ENCODE data around the gene TM9SF2. TPM values are rescaled to one million over a fixed set of nuclear protein-coding genes. Genes with fewer than 3 reads are reported as not detected.

TM9SF2 gene
- total and polyA plus RNA-seq, 9 of the 15 experiments (the other 6 are each of a cell fraction or from before 2014, with no cell fraction given): 23.3 to 83.2 (median 55.1) TPM

DNA sequence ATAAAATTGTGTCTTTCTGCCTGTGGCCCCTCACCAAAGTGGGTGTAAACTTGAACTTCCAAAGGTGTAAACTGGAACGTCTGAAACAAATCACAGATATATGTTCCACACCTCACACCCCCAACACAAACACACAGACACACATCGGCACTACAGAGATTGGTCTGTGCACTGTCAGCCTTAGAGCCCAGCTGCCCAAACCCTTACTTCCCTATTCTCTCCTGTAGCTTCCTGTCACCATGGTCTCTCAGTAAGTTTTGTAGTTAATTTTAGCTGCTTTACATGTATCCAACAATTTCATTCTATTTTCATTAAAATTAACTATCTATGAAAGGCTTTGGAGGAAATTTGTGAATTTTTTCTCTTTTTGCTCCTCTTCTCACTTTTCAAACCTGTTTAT lies 5.4 kb downstream of the TM9SF2 start (continued):
- TF ChIP-seq ZNF354B (CRISPR knock-in tag; IDR thresholded peaks at IDR 0.05) (no peak), SMARCA5 (IDR thresholded peaks at IDR 0.05) (no peak), EHMT2 (IDR thresholded peaks at IDR 0.05) (no peak), CREM (IDR thresholded peaks at IDR 0.05; ENCODE audit: low read depth) (no peak), GTF2A2 (tag; IDR thresholded peaks at IDR 0.05) (no peak), ZNF77 (CRISPR knock-in tag; IDR thresholded peaks at IDR 0.05) (no peak), RBM39 (optimal IDR thresholded peaks at IDR 0.05; ENCODE audit: low read depth, low read length) (no peak), TAL1 (IDR thresholded peaks at IDR 0.05) (no peak)
- TF ChIP-seq, protein P1, sequence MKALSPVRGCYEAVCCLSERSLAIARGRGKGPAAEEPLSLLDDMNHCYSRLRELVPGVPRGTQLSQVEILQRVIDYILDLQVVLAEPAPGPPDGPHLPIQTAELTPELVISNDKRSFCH (CRISPR knock-in tag; IDR thresholded peaks at IDR 0.05): no peak
- TF ChIP-seq, protein P1 (tag; IDR thresholded peaks at IDR 0.05): no peak

- H3K4me1 ChIP-seq (replicated peaks in 1 of 2; ENCODE audit: control insufficient read depth in 2 of 2, insufficient read depth in 2 of 2, low read length in 2 of 2): peaks cover 4 to 5% of the 10 kb centered on the region in 2 experiments; a peak in 3 of 5 replicates
- no peak for DNase-seq (ENCODE audit: extremely low read depth in 1 of 4, low spot score in 3 of 4)
- no peak for ATAC-seq
- BruUV-seq (replicated peaks): no TSS peak
- no peaks in the 10 kb centered on the region; the same call in 1 of the 2 replicates for H4K20me1 ChIP-seq (replicated peaks; ENCODE audit: control insufficient read depth, insufficient read depth, low read length)
- H3K36me3 ChIP-seq (ENCODE audit: control insufficient read depth, insufficient read depth, low read length): peaks cover 46% of the 10 kb centered on the region; the same call in 2 of the 3 replicates
- peaks cover 99% of the 10 kb centered on the region for H3K79me2 ChIP-seq (ENCODE audit: control insufficient read depth, insufficient read depth, low read length)
- no peak overlapping the region for H3K4me2 ChIP-seq (ENCODE audit: insufficient read depth, low read length)
- FAIRE-seq: no peak
- ChIA-PET POLR2A (interaction anchor here (1.1 kb wide), 1 partner anchor 10 kb away, joined by 3 read pairs; no protein-coding TSS in a partner anchor), CTCF (ENCODE audit: low intra/inter-chr PET ratio) (no interaction called here)
- H3K9ac ChIP-seq (ENCODE audit: insufficient read depth in 1 of 2, low read depth in 2 of 2, low read length in 2 of 2): no peak overlapping the region
- H3K27ac ChIP-seq (ENCODE audit: extremely low read depth, low read depth, low read length): no peak overlapping the region
- peaks cover 10% of the 10 kb centered on the region for H3K9me3 ChIP-seq (replicated peaks; ENCODE audit: control insufficient read depth, insufficient read depth, low read depth, low read length)
- no peak overlapping the region for H2AFZ ChIP-seq (ENCODE audit: low read depth, low read length)
- no peaks in the 10 kb centered on the region for H3K27me3 ChIP-seq (ENCODE audit: control insufficient read depth in 2 of 2, insufficient read depth in 2 of 2, low read length in 2 of 2)
- H3K9me1 ChIP-seq (ENCODE audit: control insufficient read depth, insufficient read depth, low read length): no peaks in the 10 kb centered on the region
- H3K4me3 ChIP-seq: no peak overlapping the region
- intact Hi-C loops (cut with micrococcal nuclease): no loop called here
- WGBS (ENCODE audit: insufficient coverage, low coverage, missing lambda C conversion rate): 97% methylated on average over 3 of the region's 3 CpGs
- in situ Hi-C loops (cut with MboI): no loop called here
- TF ChIP-seq DIDO1 (tag; IDR thresholded peaks at IDR 0.05; ENCODE audit: low read depth): no peak
- TF ChIP-seq, protein P2, sequence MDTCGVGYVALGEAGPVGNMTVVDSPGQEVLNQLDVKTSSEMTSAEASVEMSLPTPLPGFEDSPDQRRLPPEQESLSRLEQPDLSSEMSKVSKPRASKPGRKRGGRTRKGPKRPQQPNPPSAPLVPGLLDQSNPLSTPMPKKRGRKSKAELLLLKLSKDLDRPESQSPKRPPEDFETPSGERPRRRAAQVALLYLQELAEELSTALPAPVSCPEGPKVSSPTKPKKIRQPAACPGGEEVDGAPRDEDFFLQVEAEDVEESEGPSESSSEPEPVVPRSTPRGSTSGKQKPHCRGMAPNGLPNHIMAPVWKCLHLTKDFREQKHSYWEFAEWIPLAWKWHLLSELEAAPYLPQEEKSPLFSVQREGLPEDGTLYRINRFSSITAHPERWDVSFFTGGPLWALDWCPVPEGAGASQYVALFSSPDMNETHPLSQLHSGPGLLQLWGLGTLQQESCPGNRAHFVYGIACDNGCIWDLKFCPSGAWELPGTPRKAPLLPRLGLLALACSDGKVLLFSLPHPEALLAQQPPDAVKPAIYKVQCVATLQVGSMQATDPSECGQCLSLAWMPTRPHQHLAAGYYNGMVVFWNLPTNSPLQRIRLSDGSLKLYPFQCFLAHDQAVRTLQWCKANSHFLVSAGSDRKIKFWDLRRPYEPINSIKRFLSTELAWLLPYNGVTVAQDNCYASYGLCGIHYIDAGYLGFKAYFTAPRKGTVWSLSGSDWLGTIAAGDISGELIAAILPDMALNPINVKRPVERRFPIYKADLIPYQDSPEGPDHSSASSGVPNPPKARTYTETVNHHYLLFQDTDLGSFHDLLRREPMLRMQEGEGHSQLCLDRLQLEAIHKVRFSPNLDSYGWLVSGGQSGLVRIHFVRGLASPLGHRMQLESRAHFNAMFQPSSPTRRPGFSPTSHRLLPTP (IDR thresholded peaks at IDR 0.05; ENCODE audit: borderline replicate concordance, extremely low read depth, insufficient read length): no peak
- TF ChIP-seq SMARCA4 (IDR thresholded peaks at IDR 0.05): no peak
- TF ChIP-seq MAX (CRISPR knock-in tag; IDR thresholded peaks at IDR 0.05): no peak
- TF ChIP-seq HNRNPH1 (optimal IDR thresholded peaks at IDR 0.05; ENCODE audit: low read depth, low read length): no peak
- no peak for TF ChIP-seq THAP7 (CRISPR knock-in tag; IDR thresholded peaks at IDR 0.05)
- no peak for TF ChIP-seq GTF2B (IDR thresholded peaks at IDR 0.05; ENCODE audit: extremely low read depth, insufficient read length)
- no peak for TF ChIP-seq IFI16 (CRISPR knock-in tag; IDR thresholded peaks at IDR 0.05)
- TF ChIP-seq NCOA2 (IDR thresholded peaks at IDR 0.05; ENCODE audit: partially characterized antibody in 2 of 2): no peak
- no peak for TF ChIP-seq EP300 (IDR thresholded peaks at IDR 0.05; ENCODE audit: low read length)
Measured at GRCh38 chr13:99507054-99507453, 5.8 kb downstream of the TM9SF2 start.
